HCT116 (cell line): Measurements from ENCODE around the gene RINL. TPM values are rescaled to one million over a fixed set of nuclear protein-coding genes. Genes with fewer than 3 reads are reported as not detected.

Experiments
- ATAC-seq: fragments of 200-7000 bp; cut with Tn5 transposase; 2 replicates; pipeline ENCODE4 v1.9.1; 2020; ENCODE audit warnings: mild to moderate bottlenecking, moderate library complexity
- BruUV-seq: library from RNA; stranded (reverse); fragments of 400-500 nt; replicated peaks from 2 replicates; lab custom pipeline; 2021; lab: Mats Ljungman, UMichigan
- CTCF ChIA-PET: fragments of 300-600 bp; sonication (Branson Sonifier 250); formaldehyde crosslinking; loops from one replicate; lab custom pipeline; 2021; ENCODE audit warnings: antibody characterized with exemption; lab: Charles Lee
- POLR2A ChIA-PET: fragments of 300-600, 350-600 bp; sonication (Branson Sonifier 250); formaldehyde crosslinking; loops from one replicate; lab custom pipeline; 2021; ENCODE audit warnings: antibody characterized with exemption; lab: Charles Lee
- RAD21 ChIA-PET, 2 experiments: fragments of 300-600 bp; sonication (Branson Sonifier 250); formaldehyde crosslinking; loops; one replicate each; lab custom pipeline; 2023; ENCODE audit warnings: low total read pairs in 2 of 2; ENCODE audit not compliant: uncharacterized antibody in 2 of 2, unreplicated experiment in 2 of 2, low non-redundant PET in 1 of 2; lab: Charles Lee
- DNase-seq: peaks from one replicate; pipeline ENCODE4 v3.0.0-alpha.2; 2010; ENCODE audit warnings: low read depth, low spot score
- H2AFZ ChIP-seq: fragments of 200-600 bp; shearing (Covaris generic), sonication (generic); 2 replicates; pipeline ENCODE4 v1.6.1; 2017; ENCODE audit warnings: low read depth, mixed run types, mixed read lengths, antibody characterized with exemption, low read length; ENCODE audit not compliant: poor library complexity, severe bottlenecking
- H3K27ac ChIP-seq: 2 replicates; pipeline ENCODE4 v1.5.1; 2012; ENCODE audit warnings: low read depth, low read length
- H3K27me3 ChIP-seq: fragments of 200-600 bp; sonication (generic); 2 replicates; pipeline ENCODE4 v1.6.1; 2016; ENCODE audit warnings: mixed run types, low read length, mixed read lengths; ENCODE audit not compliant: insufficient read depth
- H3K36me3 ChIP-seq, 2 experiments: fragments of 200-500 bp in 1 of 2; fragments of 200-600 bp in 1 of 2; sonication (Bioruptor generic) in 1 of 2; sonication (generic) in 1 of 2; 2 replicates each; pipeline versions ENCODE4 v1.5.1 to v1.6.1; 2014 to 2016; ENCODE audit warnings: low read length in 2 of 2, inconsistent platforms in 1 of 2, mixed read lengths in 1 of 2, mixed run types in 1 of 2; ENCODE audit not compliant: insufficient read depth in 2 of 2, control insufficient read depth in 1 of 2
- H3K4me1 ChIP-seq, 2 experiments: fragments of 200-600 bp in 1 of 2; sonication (generic) in 1 of 2; 2 replicates each; pipeline versions ENCODE4 v1.5.1 to v1.6.1; 2012 to 2017; ENCODE audit warnings: low read length in 2 of 2, inconsistent platforms in 1 of 2, mild to moderate bottlenecking in 1 of 2, mixed read lengths in 1 of 2, mixed run types in 1 of 2, moderate library complexity in 1 of 2; ENCODE audit not compliant: insufficient read depth in 2 of 2, control insufficient read depth in 1 of 2
- H3K4me2 ChIP-seq: fragments of 200-600 bp; sonication (generic); 2 replicates; pipeline ENCODE4 v1.6.1; 2017; ENCODE audit warnings: mixed run types, low read length, mixed read lengths
- H3K4me3 ChIP-seq, 2 experiments: fragments of 200-600 bp in 1 of 2; sonication (generic) in 1 of 2; replicated peaks in 1 of 2; 2 replicates each; pipeline ENCODE4 v1.5.1; 2011 to 2016; ENCODE audit warnings: low read length in 2 of 2, control low read depth in 1 of 2, low read depth in 1 of 2, mild to moderate bottlenecking in 1 of 2, mixed read lengths in 1 of 2, mixed run types in 1 of 2
- H3K79me2 ChIP-seq: fragments of 200-600 bp; sonication (generic); 2 replicates; pipeline ENCODE4 v1.6.1; 2017; ENCODE audit warnings: mild to moderate bottlenecking, mixed run types, low read length, moderate library complexity, mixed read lengths; ENCODE audit not compliant: insufficient read depth
- H3K9ac ChIP-seq: fragments of 200-600 bp; sonication (generic); 2 replicates; pipeline ENCODE4 v1.6.1; 2016; ENCODE audit warnings: low read length, mixed read lengths
- H3K9me2 ChIP-seq: fragments of 200-600 bp; sonication (generic), shearing (Covaris generic); 2 replicates; pipeline ENCODE4 v1.6.1; 2017; ENCODE audit warnings: mixed run types, mild to moderate bottlenecking, moderate library complexity; ENCODE audit not compliant: insufficient read depth
- H3K9me3 ChIP-seq, 2 experiments: fragments of 200-500 bp in 1 of 2; fragments of 200-600 bp in 1 of 2; sonication (Bioruptor generic) in 1 of 2; sonication (generic) in 1 of 2; 2 replicates each; pipeline ENCODE4 v1.6.1; 2014 to 2017; ENCODE audit warnings: low read length in 2 of 2, mixed read lengths in 2 of 2, inconsistent platforms in 1 of 2, low read depth in 1 of 2, mild to moderate bottlenecking in 1 of 2, mixed run types in 1 of 2, moderate library complexity in 1 of 2; ENCODE audit not compliant: control insufficient read depth in 1 of 2, insufficient read depth in 1 of 2
- H4K20me1 ChIP-seq: fragments of 200-600 bp; sonication (generic), shearing (Covaris generic); 2 replicates; pipeline ENCODE4 v1.6.1; 2017; ENCODE audit warnings: mixed run types, mild to moderate bottlenecking, moderate library complexity; ENCODE audit not compliant: insufficient read depth
- CBX3 ChIP-seq: IDR thresholded peaks from 2 replicates; pipeline ENCODE4 v1.6.1; 2012; ENCODE audit warnings: low read depth
- EGR1 ChIP-seq: IDR thresholded peaks from 2 replicates; pipeline ENCODE4 v1.6.1; 2012; ENCODE audit warnings: low read depth
- ELF1 ChIP-seq: IDR thresholded peaks from 2 replicates; pipeline ENCODE4 v1.6.1; 2012; ENCODE audit warnings: low read depth, borderline replicate concordance
- EZH2phosphoT487 ChIP-seq: fragments of 200-600 bp; IDR thresholded peaks from 2 replicates; pipeline ENCODE4 v1.6.1; 2018; ENCODE audit warnings: antibody characterized with exemption, borderline replicate concordance
- FOSL1 ChIP-seq: IDR thresholded peaks from 2 replicates; pipeline ENCODE4 v1.6.1; 2012; ENCODE audit warnings: low read depth
- JUND ChIP-seq: IDR thresholded peaks from 2 replicates; pipeline ENCODE4 v1.6.1; 2012
- POLR2AphosphoS5 ChIP-seq: IDR thresholded peaks from 2 replicates; pipeline ENCODE4 v1.6.1; 2011; ENCODE audit warnings: mild to moderate bottlenecking, low read depth, low read length, moderate library complexity
- RAD21 ChIP-seq: IDR thresholded peaks from 2 replicates; pipeline ENCODE4 v1.6.1; 2012; ENCODE audit warnings: low read depth, mild to moderate bottlenecking
- YY1 ChIP-seq: IDR thresholded peaks from 2 replicates; pipeline ENCODE4 v1.6.1; 2011; ENCODE audit warnings: low read length, low read depth, moderate library complexity, mild to moderate bottlenecking; ENCODE audit not compliant: insufficient replicate concordance; ENCODE audit errors: extremely low read depth
- ZFX ChIP-seq: fragments of 450-650 bp; IDR thresholded peaks from 2 replicates; pipeline ENCODE4 v1.6.1; 2017
- intact Hi-C: fragments of 100-400 bp; cut with micrococcal nuclease; formaldehyde crosslinking; loops from 2 replicates; pipeline ENCODE4 v1.10.0; 2022
- total RNA-seq: library from RNA; stranded (reverse); gene quantifications from one replicate; pipeline ENCODE4 v1.2.1, GENCODE V29; 2021; ENCODE audit not compliant: unreplicated experiment
- TF ChIP-seq, protein P1 (sequence below), 3 experiments: fragments of 200-600 bp in 1 of 3; sonication (generic) in 1 of 3; IDR thresholded peaks in 2 of 3; conservative IDR thresholded peaks in 1 of 3; 2 replicates each; pipeline ENCODE4 v1.5.1; 2012 to 2017; ENCODE audit warnings: low read depth in 2 of 3, low read length in 2 of 3, antibody characterized with exemption in 1 of 3, borderline replicate concordance in 1 of 3, control low read depth in 1 of 3, mild to moderate bottlenecking in 1 of 3, mixed read lengths in 1 of 3, mixed run types in 1 of 3, moderate library complexity in 1 of 3; ENCODE audit not compliant: insufficient read depth in 1 of 3
- TF ChIP-seq, protein P2 (sequence below): IDR thresholded peaks from 2 replicates; pipeline ENCODE4 v1.6.1; 2012
- TF ChIP-seq, protein P3 (sequence below): IDR thresholded peaks from 2 replicates; pipeline ENCODE4 v1.6.1; 2012

RINL gene
- total RNA-seq, 1 experiment from 2014 or later, result 28.6 TPM

DNA sequence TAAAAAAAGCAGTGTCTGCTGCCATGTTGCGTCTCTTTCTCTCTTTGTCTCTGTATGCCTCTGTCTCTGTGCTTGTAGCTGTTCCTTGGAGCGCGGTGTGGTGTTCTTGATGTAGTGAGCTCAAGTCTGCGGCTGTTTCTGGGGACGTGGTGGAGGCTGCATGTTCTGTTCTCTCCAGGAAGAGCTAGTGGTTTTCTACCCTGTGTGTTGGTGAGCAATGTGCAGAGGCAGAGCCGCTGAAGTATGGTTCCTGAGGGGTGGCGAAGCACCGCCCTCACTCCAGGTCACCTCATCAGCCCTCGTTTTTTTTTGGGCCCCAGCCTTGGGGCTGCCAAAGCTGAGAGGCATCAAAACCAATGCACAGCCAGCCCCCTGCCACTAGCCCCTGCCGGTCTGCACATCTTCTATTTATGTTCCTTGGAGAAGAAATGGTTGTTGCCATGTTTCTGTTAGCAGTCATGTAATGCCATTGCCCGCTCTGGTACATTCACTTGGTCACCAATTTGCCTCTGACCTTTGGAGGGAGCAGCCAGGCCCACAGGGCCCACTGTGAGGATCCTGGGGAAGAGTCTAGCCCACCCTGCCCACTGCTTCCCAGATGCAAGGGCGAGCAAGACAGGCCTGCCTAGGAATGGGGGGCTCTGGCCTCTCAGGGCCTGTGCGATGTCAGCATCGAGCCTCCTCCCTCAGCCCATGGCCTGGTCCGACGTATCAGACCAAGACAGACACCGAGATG lies 35.5 kb downstream of the RINL start:
- ChIA-PET POLR2A (no interaction called here), RAD21 (no interaction called here)
- BruUV-seq, result no TSS peak
- H2AFZ ChIP-seq, result no peak overlapping the region
- H3K9ac ChIP-seq, result no peak overlapping the region
- H3K79me2 ChIP-seq, result peaks cover 81% of the 10 kb centered on the region
- no peak overlapping the region for H3K27ac ChIP-seq
- TF ChIP-seq FOSL1, result no peak
- TF ChIP-seq, protein P1, sequence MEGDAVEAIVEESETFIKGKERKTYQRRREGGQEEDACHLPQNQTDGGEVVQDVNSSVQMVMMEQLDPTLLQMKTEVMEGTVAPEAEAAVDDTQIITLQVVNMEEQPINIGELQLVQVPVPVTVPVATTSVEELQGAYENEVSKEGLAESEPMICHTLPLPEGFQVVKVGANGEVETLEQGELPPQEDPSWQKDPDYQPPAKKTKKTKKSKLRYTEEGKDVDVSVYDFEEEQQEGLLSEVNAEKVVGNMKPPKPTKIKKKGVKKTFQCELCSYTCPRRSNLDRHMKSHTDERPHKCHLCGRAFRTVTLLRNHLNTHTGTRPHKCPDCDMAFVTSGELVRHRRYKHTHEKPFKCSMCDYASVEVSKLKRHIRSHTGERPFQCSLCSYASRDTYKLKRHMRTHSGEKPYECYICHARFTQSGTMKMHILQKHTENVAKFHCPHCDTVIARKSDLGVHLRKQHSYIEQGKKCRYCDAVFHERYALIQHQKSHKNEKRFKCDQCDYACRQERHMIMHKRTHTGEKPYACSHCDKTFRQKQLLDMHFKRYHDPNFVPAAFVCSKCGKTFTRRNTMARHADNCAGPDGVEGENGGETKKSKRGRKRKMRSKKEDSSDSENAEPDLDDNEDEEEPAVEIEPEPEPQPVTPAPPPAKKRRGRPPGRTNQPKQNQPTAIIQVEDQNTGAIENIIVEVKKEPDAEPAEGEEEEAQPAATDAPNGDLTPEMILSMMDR (IDR thresholded peaks at IDR 0.05 in 2 of 3, conservative IDR thresholded peaks at IDR 0.05 in 1 of 3; ENCODE audit: borderline replicate concordance in 1 of 3, insufficient read depth in 1 of 3, low read depth in 2 of 3, low read length in 2 of 3), result no peak
- TF ChIP-seq RAD21, result no peak
- TF ChIP-seq CBX3, result no peak
- no peak for TF ChIP-seq YY1
- TF ChIP-seq JUND, result no peak
- no peak for TF ChIP-seq ELF1
- TF ChIP-seq, protein P2, sequence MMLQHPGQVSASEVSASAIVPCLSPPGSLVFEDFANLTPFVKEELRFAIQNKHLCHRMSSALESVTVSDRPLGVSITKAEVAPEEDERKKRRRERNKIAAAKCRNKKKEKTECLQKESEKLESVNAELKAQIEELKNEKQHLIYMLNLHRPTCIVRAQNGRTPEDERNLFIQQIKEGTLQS, result no peak
- TF ChIP-seq ZFX, result no peak
- no peak for TF ChIP-seq EGR1
- TF ChIP-seq, protein P3, sequence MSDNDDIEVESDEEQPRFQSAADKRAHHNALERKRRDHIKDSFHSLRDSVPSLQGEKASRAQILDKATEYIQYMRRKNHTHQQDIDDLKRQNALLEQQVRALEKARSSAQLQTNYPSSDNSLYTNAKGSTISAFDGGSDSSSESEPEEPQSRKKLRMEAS, result no peak
- no peak; the same call in none of the 2 replicates for TF ChIP-seq POLR2AphosphoS5
- TF ChIP-seq EZH2phosphoT487, result no peak
- TF ChIP-seq, all 23 proteins: peak for 0
- H3K27me3 ChIP-seq, result no peaks in the 10 kb centered on the region
- no peaks in the 10 kb centered on the region for H3K9me2 ChIP-seq
- CTCF ChIA-PET, result no interaction called here
- ATAC-seq, result no peak
- H3K4me2 ChIP-seq, result no peak overlapping the region
- H4K20me1 ChIP-seq, result peaks cover 31% of the 10 kb centered on the region
- no peaks in the 10 kb centered on the region for H3K9me3 ChIP-seq
- no peak for DNase-seq
- H3K4me3 ChIP-seq, result no peak overlapping the region
- intact Hi-C loops, result no loop called here
- peaks cover 80 to 96% of the 10 kb centered on the region in 2 experiments for H3K36me3 ChIP-seq
- peaks cover 0 to 30% of the 10 kb centered on the region in 2 experiments; a peak in 2 of 4 replicates for H3K4me1 ChIP-seq
